H1 (cell line): ENCODE data around the gene KIF26A. TPM values are rescaled to one million over a fixed set of nuclear protein-coding genes. Genes with fewer than 3 reads are reported as not detected.

Source experiments
- CTCF ChIA-PET: fragments of 300-600 bp; sonication (Branson Sonifier 250); formaldehyde crosslinking; loops from one replicate; lab custom pipeline; 2021; ENCODE audit not compliant: partially characterized antibody; lab: Charles Lee
- POLR2A ChIA-PET: fragments of 300-600 bp; sonication (Branson Sonifier 250); formaldehyde crosslinking; loops from one replicate; lab custom pipeline; 2021; ENCODE audit warnings: inconsistent platforms; ENCODE audit not compliant: partially characterized antibody; lab: Charles Lee
- DNase-seq, 2 experiments: peaks; one replicate each; pipeline versions ENCODE4 v3.0.0 to v3.0.0-alpha.2; 2010 to 2022; ENCODE audit warnings: low spot score in 2 of 2, low read depth in 1 of 2, mixed read lengths in 1 of 2
- FAIRE-seq: peaks from 2 replicates; lab custom pipeline; 2011; peaks lifted over from hg19 to GRCh38; lab: Jason Lieb, UNC
- H2AFZ ChIP-seq: 2 replicates; pipeline ENCODE4 v1.8.1; 2012; ENCODE audit warnings: low read length, inconsistent platforms
- H2AK5ac ChIP-seq: 2 replicates; pipeline ENCODE4 v1.6.1; 2013; ENCODE audit warnings: low read depth, low read length
- H2BK120ac ChIP-seq: replicated peaks from 2 replicates; pipeline ENCODE3; 2013; ENCODE audit warnings: low read depth, low read length, inconsistent platforms
- H2BK12ac ChIP-seq: 2 replicates; pipeline ENCODE4 v1.6.1; 2013; ENCODE audit warnings: low read depth, low read length
- H2BK15ac ChIP-seq: 2 replicates; pipeline ENCODE4 v1.6.1; 2013; ENCODE audit warnings: low read length
- H2BK20ac ChIP-seq: 2 replicates; pipeline ENCODE4 v1.6.1; 2013; ENCODE audit warnings: low read length
- H2BK5ac ChIP-seq: 2 replicates; pipeline ENCODE4 v1.6.1; 2013; ENCODE audit warnings: low read depth, low read length
- H3K14ac ChIP-seq: 2 replicates; pipeline ENCODE4 v1.6.1; 2013; ENCODE audit warnings: inconsistent platforms; ENCODE audit not compliant: insufficient read length
- H3K18ac ChIP-seq: 2 replicates; pipeline ENCODE4 v1.6.1; 2013; ENCODE audit warnings: low read length; ENCODE audit errors: extremely low read depth
- H3K23ac ChIP-seq: 2 replicates; pipeline ENCODE4 v1.6.1; 2013; ENCODE audit warnings: inconsistent platforms; ENCODE audit not compliant: insufficient read length
- H3K23me2 ChIP-seq: 2 replicates; pipeline ENCODE4 v1.6.1; 2013; ENCODE audit warnings: low read depth, low read length
- H3K27ac ChIP-seq: 2 replicates; pipeline ENCODE4 v1.6.1; 2011; ENCODE audit warnings: low read depth, low read length, inconsistent platforms
- H3K27me3 ChIP-seq, 4 experiments: replicated peaks in 1 of 4; 1 replicate in 1 of 4; 2 replicates in 3 of 4; pipeline versions ENCODE4 v1.6.1 to v1.8.1; 2011 to 2013; ENCODE audit warnings: low read length in 3 of 4, mild to moderate bottlenecking in 3 of 4, inconsistent platforms in 2 of 4, mixed read lengths in 2 of 4, moderate library complexity in 1 of 4; ENCODE audit not compliant: control insufficient read depth in 3 of 4, insufficient read depth in 3 of 4; ENCODE audit errors: extremely low read depth in 1 of 4
- H3K36me3 ChIP-seq, 4 experiments: 2 replicates each; pipeline versions ENCODE4 v1.6.1 to v1.8.1; 2011 to 2013; ENCODE audit warnings: mild to moderate bottlenecking in 4 of 4, low read length in 3 of 4, moderate library complexity in 2 of 4, control low read depth in 1 of 4, inconsistent platforms in 1 of 4; ENCODE audit not compliant: insufficient read depth in 4 of 4, control insufficient read depth in 2 of 4
- H3K4ac ChIP-seq: replicated peaks from 2 replicates; pipeline ENCODE3; 2013; ENCODE audit warnings: low read length, low read depth, mixed read lengths, inconsistent platforms; ENCODE audit not compliant: insufficient read length
- H3K4me1 ChIP-seq, 4 experiments: replicated peaks in 1 of 4; 1 replicate in 1 of 4; 2 replicates in 3 of 4; pipeline versions ENCODE4 v1.6.1 to v1.8.1; 2011 to 2013; ENCODE audit warnings: low read length in 3 of 4, inconsistent platforms in 2 of 4, mixed read lengths in 1 of 4; ENCODE audit not compliant: insufficient read depth in 4 of 4, control insufficient read depth in 3 of 4
- H3K4me2 ChIP-seq, 2 experiments: 2 replicates each; pipeline versions ENCODE4 v1.6.1 to v1.8.1; 2011 to 2013; ENCODE audit warnings: low read depth in 2 of 2, low read length in 2 of 2, control low read depth in 1 of 2, inconsistent platforms in 1 of 2, mild to moderate bottlenecking in 1 of 2; ENCODE audit not compliant: insufficient read depth in 1 of 2
- H3K4me3 ChIP-seq, 4 experiments: fragments of 200-600, 300-600 bp in 1 of 4; sonication (generic), shearing (Covaris generic), sonication (Bioruptor Twin) in 1 of 4; 2 replicates each; pipeline versions ENCODE4 v1.5.1 to v1.8.1; 2011 to 2016; ENCODE audit warnings: low read length in 4 of 4, low read depth in 3 of 4, control low read depth in 2 of 4, inconsistent platforms in 2 of 4, mild to moderate bottlenecking in 2 of 4, mixed read lengths in 1 of 4, moderate library complexity in 1 of 4; ENCODE audit not compliant: insufficient read depth in 2 of 4; ENCODE audit errors: extremely low read depth in 1 of 4
- H3K56ac ChIP-seq: replicated peaks from 2 replicates; pipeline ENCODE3; 2013; ENCODE audit warnings: low read depth, mild to moderate bottlenecking, mixed read lengths, low read length, inconsistent platforms; ENCODE audit not compliant: insufficient read length
- H3K79me1 ChIP-seq: 2 replicates; pipeline ENCODE4 v1.6.1; 2013; ENCODE audit warnings: low read depth, low read length, control low read depth
- H3K79me2 ChIP-seq, 2 experiments: 2 replicates each; pipeline versions ENCODE4 v1.6.1 to v1.8.1; 2012 to 2013; ENCODE audit warnings: low read length in 2 of 2, mild to moderate bottlenecking in 2 of 2, inconsistent platforms in 1 of 2; ENCODE audit not compliant: insufficient read depth in 2 of 2, control insufficient read depth in 1 of 2
- H3K9ac ChIP-seq, 4 experiments: replicated peaks in 1 of 4; 1 replicate in 1 of 4; 2 replicates in 3 of 4; pipeline versions ENCODE4 v1.6.1 to v1.8.1; 2011 to 2013; ENCODE audit warnings: low read depth in 3 of 4, low read length in 3 of 4, control low read depth in 2 of 4, mild to moderate bottlenecking in 2 of 4, moderate library complexity in 2 of 4, inconsistent platforms in 1 of 4; ENCODE audit errors: extremely low read depth in 1 of 4
- H3K9me3 ChIP-seq, 2 experiments: 2 replicates each; pipeline versions ENCODE4 v1.6.1 to v1.8.1; 2012 to 2013; ENCODE audit warnings: mild to moderate bottlenecking in 2 of 2, moderate library complexity in 2 of 2, control low read depth in 1 of 2, inconsistent platforms in 1 of 2, low read depth in 1 of 2, low read length in 1 of 2, mixed read lengths in 1 of 2; ENCODE audit not compliant: insufficient read depth in 2 of 2
- H4K20me1 ChIP-seq, 2 experiments: replicated peaks in 1 of 2; 2 replicates each; pipeline versions ENCODE3 to v1.8.1; 2011 to 2013; ENCODE audit warnings: inconsistent platforms in 2 of 2, low read length in 2 of 2, mild to moderate bottlenecking in 1 of 2; ENCODE audit not compliant: insufficient read depth in 2 of 2, control insufficient read depth in 1 of 2
- H4K5ac ChIP-seq: 2 replicates; pipeline ENCODE4 v1.6.1; 2013; ENCODE audit warnings: low read length, low read depth, mixed read lengths, inconsistent platforms; ENCODE audit not compliant: insufficient read length
- H4K8ac ChIP-seq: 2 replicates; pipeline ENCODE4 v1.8.0; 2013; ENCODE audit warnings: mild to moderate bottlenecking, moderate library complexity, low read length, inconsistent platforms; ENCODE audit not compliant: insufficient read depth; ENCODE audit errors: extremely low read depth
- H4K91ac ChIP-seq: replicated peaks from 2 replicates; pipeline ENCODE3; 2013; ENCODE audit warnings: low read length, mixed read lengths, inconsistent platforms; ENCODE audit not compliant: insufficient read length
- CHD1 ChIP-seq: IDR thresholded peaks from 2 replicates; pipeline ENCODE4 v1.6.1; 2012; ENCODE audit warnings: low read depth, low read length, improper control_type of control experiment
- JUND ChIP-seq: IDR thresholded peaks from 2 replicates; pipeline ENCODE4 v1.6.1; 2011; ENCODE audit warnings: mild to moderate bottlenecking, improper control_type of control experiment, low read length
- NANOG ChIP-seq: IDR thresholded peaks from 2 replicates; pipeline ENCODE4 v1.6.1; 2011; ENCODE audit warnings: low read length, low read depth, mild to moderate bottlenecking, inconsistent platforms; ENCODE audit not compliant: insufficient read depth, poor library complexity, severe bottlenecking
- POU5F1 ChIP-seq: IDR thresholded peaks from 2 replicates; pipeline ENCODE4 v1.6.1; 2011; ENCODE audit warnings: low read depth, mild to moderate bottlenecking, low read length, moderate library complexity
- WGBS, 2 experiments: shearing (Covaris generic) in 1 of 2; methylation state at CpG; one replicate each; pipeline versions ENCODE4 v1.1.6 to v1.1.7; 2013 to 2015; ENCODE audit warnings: low lambda C conversion rate in 2 of 2, mixed read lengths in 2 of 2, inconsistent platforms in 1 of 2, low coverage in 1 of 2, missing lambda C conversion rate in 1 of 2; ENCODE audit not compliant: insufficient replicate concordance in 2 of 2, insufficient coverage in 1 of 2, insufficient read length in 1 of 2; ENCODE audit errors: extremely low coverage in 1 of 2, missing lambda C conversion rate in 1 of 2; 5-methylcytosine and 5-hydroxymethylcytosine counted together
- long read RNA-seq, 2 experiments: library from RNA in 1 of 2; library from capped mRNA in 1 of 2; stranded (forward); transcript quantifications; one replicate each; pipeline ENCODE4 v2.0.0, GENCODE V29; 2021; ENCODE audit warnings: inconsistent platforms in 1 of 2
- polyA minus RNA-seq, 3 experiments: library from RNA; depleted of rRNA, polyadenylated mRNA; stranded (reverse); fragments of >200 nt; gene quantifications; 1 replicate in 2 of 3; 2 replicates in 1 of 3; pipeline ENCODE4 v1.2.3, GENCODE V29; 2011
- polyA plus RNA-seq, 7 experiments: library from polyadenylated mRNA; depleted of rRNA in 3 of 7; stranded (reverse) in 5 of 7; unstranded in 2 of 7; fragments of >200 nt in 5 of 7; fragments of 200-250 nt in 2 of 7; gene quantifications; 1 replicate in 5 of 7; 2 replicates in 1 of 7; 4 replicates in 1 of 7; pipeline versions ENCODE4 v1.2.1 to v1.2.3, GENCODE V29; 2011 to 2013; ENCODE audit warnings: missing spikeins in 2 of 7, mixed read lengths in 2 of 7
- total RNA-seq: library from RNA; stranded (reverse); fragmentation: NEBNext Ultra II Directional; extraction: Animal tissue kit (Norgen Biotek cat#: 25700); gene quantifications from 2 replicates; pipeline ENCODE4 v1.2.1, GENCODE V29; 2021
- TF ChIP-seq, protein P1 (sequence below): IDR thresholded peaks from 2 replicates; pipeline ENCODE4 v1.6.1; 2012; ENCODE audit warnings: inconsistent platforms
- TF ChIP-seq, protein P2 (sequence below), 3 experiments: IDR thresholded peaks; 1 replicate in 2 of 3; 2 replicates in 1 of 3; pipeline versions ENCODE4 v1.5.1 to v1.6.1; 2011; ENCODE audit warnings: low read length in 3 of 3, mild to moderate bottlenecking in 3 of 3, inconsistent platforms in 2 of 3, low read depth in 1 of 3, moderate library complexity in 1 of 3; ENCODE audit not compliant: insufficient read depth in 1 of 3; ENCODE audit errors: control extremely low read depth in 1 of 3

The KIF26A gene
- total RNA-seq (41.6 and 42.3 TPM in 2 replicates), polyA plus RNA-seq (2011; rRNA removed) (11.5 and 25.9 TPM in 2 replicates), polyA minus RNA-seq (2011; rRNA and poly(A)+ RNA removed) (2.8 and 6.1 TPM in 2 replicates)
- polyA plus RNA-seq (2011; cell fraction: cytosol; rRNA removed), result 18.3 TPM
- 49.7 TPM for polyA plus RNA-seq (2011; cell fraction: nucleus; rRNA removed)
- polyA plus RNA-seq (2012, experiment 1 of 2), result 14.7 to 22.6 TPM (median 20.0 TPM) in 4 replicates
- polyA plus RNA-seq (2012, experiment 2 of 2), result 16.2 TPM
- polyA plus RNA-seq (2013, experiment 1 of 2), result 13.6 TPM
- polyA plus RNA-seq (2013, experiment 2 of 2), result 12.8 TPM
- polyA minus RNA-seq (2011; cell fraction: cytosol; rRNA and poly(A)+ RNA removed), result 24.9 TPM
- polyA minus RNA-seq (2011; cell fraction: nucleus; rRNA and poly(A)+ RNA removed), result 24.4 TPM
- long read RNA-seq, experiment 1, partial matches to known transcripts, result 10 of 51 reads
- long read RNA-seq, experiment 1, other reads (novel, unspliced or antisense), result 41 of 51 reads
- long read RNA-seq, experiment 2, partial matches to known transcripts, result 0 of 10 reads
- long read RNA-seq, experiment 2, other reads (novel, unspliced or antisense), result 10 of 10 reads

DNA sequence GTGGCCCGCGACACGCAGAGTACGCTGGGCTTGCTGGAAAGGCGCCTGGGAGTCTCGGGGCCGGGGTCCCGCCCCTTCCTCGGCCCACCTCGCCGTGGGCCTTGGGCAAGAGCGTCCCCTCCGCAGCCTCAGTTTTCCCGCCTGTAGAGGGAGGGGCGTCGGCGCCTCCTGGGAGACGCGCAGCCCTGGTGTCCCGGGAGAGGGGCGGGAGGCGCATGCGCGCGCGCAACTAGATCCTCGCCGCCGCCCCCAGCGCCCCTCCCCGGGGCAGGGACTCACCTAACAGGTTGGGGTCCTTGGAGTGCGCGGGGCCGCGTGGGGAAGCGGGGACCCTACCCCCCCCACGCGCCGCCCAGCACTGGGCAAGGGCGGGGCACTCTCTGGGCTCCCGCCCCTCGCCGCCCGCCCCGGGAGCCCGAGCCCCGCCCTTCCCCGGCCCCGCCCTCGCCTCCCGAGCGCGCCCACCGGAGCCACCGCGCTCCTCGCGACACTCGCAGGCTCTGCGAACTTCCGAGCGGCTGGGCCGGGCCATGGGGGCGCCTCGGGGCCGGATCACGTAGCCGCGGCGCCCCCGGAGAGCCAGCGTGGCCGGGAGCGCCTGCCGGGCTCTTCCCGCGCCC, at the start of gene KIF26A:
Gene KIF26A, plus strand, starts transcription at position 490 of the 620 bp plus-strand sequence. CDS start 136 bp downstream, outside the sequence.
- H3K4ac ChIP-seq, result peak within 1 kb of the TSS; percentile 85
- H3K14ac ChIP-seq, result no peak within 1 kb of the TSS
- H4K20me1 ChIP-seq, result peaks cover 16 to 25% of the 10 kb centered on the region in 2 experiments
- H3K79me1 ChIP-seq, result peaks cover 11% of the 10 kb centered on the region
- H2BK5ac ChIP-seq, result no peak within 1 kb of the TSS; the same call in 1 of the 2 replicates
- peak within 1 kb of the TSS; percentile 60 for H3K18ac ChIP-seq
- H2BK120ac ChIP-seq, result peak within 1 kb of the TSS; percentile 6
- H3K56ac ChIP-seq, result peak within 1 kb of the TSS; percentile 9
- POLR2A ChIA-PET, result no interaction called here
- H3K9me3 ChIP-seq, result no peaks in the 10 kb centered on the region
- H3K4me1 ChIP-seq, result peaks cover 0 to 44% (median 31%) of the 10 kb centered on the region in 4 experiments; a peak in 6 of 7 replicates
- no peak within 1 kb of the TSS for H2AFZ ChIP-seq
- DNase-seq (peak in 1 of 2 experiments; percentile 85), FAIRE-seq (no peak)
- peaks cover 21 to 35% (median 27%) of the 10 kb centered on the region in 4 experiments for H3K27me3 ChIP-seq
- 2% methylated on average over 30 of the region's 77 CpGs; no CpG with 5 or more reads in 1 of the 2 experiments for WGBS, 2 experiments
- H2AK5ac ChIP-seq, result no peak within 1 kb of the TSS
- H3K23ac ChIP-seq, result no peak within 1 kb of the TSS
- H2BK15ac ChIP-seq, result no peak within 1 kb of the TSS
- H2BK20ac ChIP-seq, result no peak within 1 kb of the TSS
- H4K8ac ChIP-seq, result peak within 1 kb of the TSS; percentile 43
- H3K36me3 ChIP-seq, result no peaks in the 10 kb centered on the region; a peak in 2 of 8 replicates
- CTCF ChIA-PET, result interaction anchor here (0.7 to 1.4 kb wide), 10 partner anchors 11 to 688 kb away, joined by 3 to 5 read pairs (median 3); no protein-coding TSS in a partner anchor
- H4K5ac ChIP-seq, result peak within 1 kb of the TSS; percentile 48
- peak within 1 kb of the TSS; percentile 93 for H4K91ac ChIP-seq
- peak within 1 kb of the TSS; percentile 83 to 88 for H3K4me2 ChIP-seq
- peak within 1 kb of the TSS; percentile 60; the same call in 1 of the 2 replicates for H2BK12ac ChIP-seq
- peaks cover 10 to 41% of the 10 kb centered on the region in 2 experiments; a peak in 3 of 4 replicates for H3K79me2 ChIP-seq
- H3K4me3 ChIP-seq, result peak within 1 kb of the TSS; percentile 61 to 88 (median 64)
- H3K27ac ChIP-seq, result no peak within 1 kb of the TSS
- H3K23me2 ChIP-seq, result peaks cover 31% of the 10 kb centered on the region
- H3K9ac ChIP-seq, result peak within 1 kb of the TSS in 2 of 4 experiments; percentile 25 to 50; a peak in 2 of 7 replicates
- TF ChIP-seq, protein P1, sequence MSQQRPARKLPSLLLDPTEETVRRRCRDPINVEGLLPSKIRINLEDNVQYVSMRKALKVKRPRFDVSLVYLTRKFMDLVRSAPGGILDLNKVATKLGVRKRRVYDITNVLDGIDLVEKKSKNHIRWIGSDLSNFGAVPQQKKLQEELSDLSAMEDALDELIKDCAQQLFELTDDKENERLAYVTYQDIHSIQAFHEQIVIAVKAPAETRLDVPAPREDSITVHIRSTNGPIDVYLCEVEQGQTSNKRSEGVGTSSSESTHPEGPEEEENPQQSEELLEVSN, result peak; percentile 83; the same call in 1 of the 2 replicates
- TF ChIP-seq JUND (no peak), POU5F1 (no peak), CHD1 (no peak), NANOG (no peak)
- TF ChIP-seq, protein P2, sequence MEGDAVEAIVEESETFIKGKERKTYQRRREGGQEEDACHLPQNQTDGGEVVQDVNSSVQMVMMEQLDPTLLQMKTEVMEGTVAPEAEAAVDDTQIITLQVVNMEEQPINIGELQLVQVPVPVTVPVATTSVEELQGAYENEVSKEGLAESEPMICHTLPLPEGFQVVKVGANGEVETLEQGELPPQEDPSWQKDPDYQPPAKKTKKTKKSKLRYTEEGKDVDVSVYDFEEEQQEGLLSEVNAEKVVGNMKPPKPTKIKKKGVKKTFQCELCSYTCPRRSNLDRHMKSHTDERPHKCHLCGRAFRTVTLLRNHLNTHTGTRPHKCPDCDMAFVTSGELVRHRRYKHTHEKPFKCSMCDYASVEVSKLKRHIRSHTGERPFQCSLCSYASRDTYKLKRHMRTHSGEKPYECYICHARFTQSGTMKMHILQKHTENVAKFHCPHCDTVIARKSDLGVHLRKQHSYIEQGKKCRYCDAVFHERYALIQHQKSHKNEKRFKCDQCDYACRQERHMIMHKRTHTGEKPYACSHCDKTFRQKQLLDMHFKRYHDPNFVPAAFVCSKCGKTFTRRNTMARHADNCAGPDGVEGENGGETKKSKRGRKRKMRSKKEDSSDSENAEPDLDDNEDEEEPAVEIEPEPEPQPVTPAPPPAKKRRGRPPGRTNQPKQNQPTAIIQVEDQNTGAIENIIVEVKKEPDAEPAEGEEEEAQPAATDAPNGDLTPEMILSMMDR (IDR thresholded peaks at IDR 0.05; ENCODE audit: control extremely low read depth in 1 of 3, insufficient read depth in 1 of 3, low read depth in 1 of 3, low read length in 3 of 3), result no peak
